HG03103 (cell line): ENCODE measurements around the gene ZSCAN5C.
"Not testable (repeated sequence)": the region's sequence is repeated elsewhere in the genome, so short reads cannot be mapped to it uniquely, and the experiment has no call there.

Experiments
- ATAC-seq: cut with Tn5 transposase; IDR thresholded peaks from one replicate; pipeline ENCODE4 v1.9.1; 2021; ENCODE audit warnings: low read depth; ENCODE audit not compliant: unreplicated experiment

The ZSCAN5C gene

GRCh38 chr19:56191711-56192110, 10.4 kb upstream of the ZSCAN5C start:
- no peak for ATAC-seq

GRCh38 chr19:56193981-56194640, 8.0 kb upstream of the ZSCAN5C start:
- no peak for ATAC-seq

- not testable (repeated sequence) for ATAC-seq
These were observed 4.4 kb upstream of the ZSCAN5C start, which contains the start of gene ZSCAN5B for GRCh38 chr19:56197646-56198045. Gene ZSCAN5B, minus strand, starts transcription at chr19:56197783. Its CDS starts 4,731 bp downstream, at chr19:56193052.

- ATAC-seq = no peak
These were observed 2.4 kb upstream of the ZSCAN5C start for GRCh38 chr19:56199687-56200086.

GRCh38 chr19:56207581-56207980, 5.5 kb downstream of the ZSCAN5C start:
- ATAC-seq = not testable (repeated sequence)

GRCh38 chr19:56209091-56209490, 7.0 kb downstream of the ZSCAN5C start:
- ATAC-seq = no peak

- ATAC-seq = not testable (repeated sequence)
These were observed 8.0 kb downstream of the ZSCAN5C start for GRCh38 chr19:56210036-56210435.

GRCh38 chr19:56211718-56212117, 9.6 kb downstream of the ZSCAN5C start:
- no peak for ATAC-seq

GRCh38 chr19:56217039-56217949, 15.2 kb downstream of the ZSCAN5C start:
- ATAC-seq = no peak

GRCh38 chr19:56218961-56219360, 16.9 kb downstream of the ZSCAN5C start:
- ATAC-seq = no peak

GRCh38 chr19:56221442-56221841, 19.4 kb downstream of the ZSCAN5C start:
- ATAC-seq = not testable (repeated sequence)

- no peak for ATAC-seq
These were observed 19.8 kb downstream of the ZSCAN5C start for GRCh38 chr19:56221851-56222250.

- ATAC-seq = no peak
These were observed 20.8 kb downstream of the ZSCAN5C start for GRCh38 chr19:56222901-56223300.

- no peak for ATAC-seq
These were observed 21.4 kb downstream of the ZSCAN5C start for GRCh38 chr19:56223481-56223880.

- ATAC-seq = no peak
These were observed 43.2 kb downstream of the ZSCAN5C start for GRCh38 chr19:56245121-56245740.

- ATAC-seq = not testable (repeated sequence)
These were observed 43.7 kb downstream of the ZSCAN5C start for GRCh38 chr19:56245764-56246163.

- not testable (repeated sequence) for ATAC-seq
These were observed 46.8 kb downstream of the ZSCAN5C start for GRCh38 chr19:56248736-56249338.

GRCh38 chr19:56252699-56253422, 50.8 kb downstream of the ZSCAN5C start:
- no peak for ATAC-seq

GRCh38 chr19:56253737-56254136, 51.7 kb downstream of the ZSCAN5C start:
- ATAC-seq = no peak

GRCh38 chr19:56258272-56258671, 56.2 kb downstream of the ZSCAN5C start:
- ATAC-seq = no peak
